Activated B cell treated with CpG ODN at 0.5 μM for 24 hours (primary cell): ENCODE data around the gene APLP1. TPM values are rescaled to one million over a fixed set of nuclear protein-coding genes. Genes with fewer than 3 reads are reported as not detected.

Experiments
- ATAC-seq: fragments of 200-7000 bp; cut with Tn5 transposase; one replicate; pipeline ENCODE4 v1.10.0; 2021; ENCODE audit warnings: low read depth, mild to moderate bottlenecking, moderate library complexity
- CTCF ChIA-PET: fragments of 350-600 bp; sonication (Branson Sonifier 250); formaldehyde crosslinking; loops from one replicate; lab custom pipeline; 2021; ENCODE audit warnings: antibody characterized with exemption; lab: Charles Lee
- POLR2A ChIA-PET: fragments of 350-600 bp; sonication (Branson Sonifier 250); formaldehyde crosslinking; loops from one replicate; lab custom pipeline; 2021; ENCODE audit warnings: antibody characterized with exemption; lab: Charles Lee
- DNase-seq: peaks from one replicate; pipeline ENCODE4 v3.0.0; 2022
- H3K27ac Mint-ChIP-seq: one replicate; pipeline ENCODE4 v1.8.0; 2020; ENCODE audit warnings: mixed read lengths
- H3K27me3 Mint-ChIP-seq: one replicate; pipeline ENCODE4 v1.8.0; 2021; ENCODE audit warnings: mixed read lengths
- H3K36me3 Mint-ChIP-seq: one replicate; pipeline ENCODE4 v1.8.0; 2021; ENCODE audit warnings: low read depth, mixed read lengths
- H3K4me1 Mint-ChIP-seq: one replicate; pipeline ENCODE4 v1.8.0; 2021; ENCODE audit warnings: mixed read lengths
- H3K4me3 Mint-ChIP-seq: one replicate; pipeline ENCODE4 v1.8.0; 2020; ENCODE audit warnings: mild to moderate bottlenecking, mixed read lengths
- H3K9me3 Mint-ChIP-seq: one replicate; pipeline ENCODE4 v1.8.0; 2020; ENCODE audit warnings: mixed read lengths
- CTCF ChIP-seq: fragments of 200-600 bp; IDR thresholded peaks from one replicate; pipeline ENCODE4 v1.8.0; 2022; ENCODE audit warnings: antibody characterized with exemption, mild to moderate bottlenecking
- intact Hi-C: fragments of 100-400 bp; cut with micrococcal nuclease; formaldehyde crosslinking; loops from one replicate; pipeline ENCODE4 v1.15.1; 2024
- total RNA-seq: library from RNA; stranded (reverse); gene quantifications from 2 replicates; pipeline ENCODE4 v1.2.3, GENCODE V29; 2022

APLP1 gene
- total RNA-seq, 1 donor from 2014 or later, result not detected

GRCh38 chr19:35853038-35853756 is 15.2 kb upstream of the APLP1 start:
- CTCF ChIA-PET, result no interaction called here
- H3K27me3 Mint-ChIP-seq, result peaks cover 37% of the 10 kb centered on the region
- peaks cover 9% of the 10 kb centered on the region for H3K4me1 Mint-ChIP-seq
- POLR2A ChIA-PET, result no interaction called here
- DNase-seq, result no peak
- H3K27ac Mint-ChIP-seq, result no peak overlapping the region
- ATAC-seq, result no peak
- H3K36me3 Mint-ChIP-seq, result no peaks in the 10 kb centered on the region
- TF ChIP-seq CTCF, result no peak
- no peak overlapping the region for H3K4me3 Mint-ChIP-seq
- intact Hi-C loops, result no loop called here
- H3K9me3 Mint-ChIP-seq, result no peaks in the 10 kb centered on the region

- TF ChIP-seq CTCF, result no peak
- H3K36me3 Mint-ChIP-seq, result no peaks in the 10 kb centered on the region
- peaks cover 14% of the 10 kb centered on the region for H3K4me1 Mint-ChIP-seq
- ATAC-seq (peak; percentile 28), DNase-seq (peak; percentile 38)
- no peaks in the 10 kb centered on the region for H3K9me3 Mint-ChIP-seq
- CTCF ChIA-PET, result no interaction called here
- intact Hi-C loops, result no loop called here
- H3K27ac Mint-ChIP-seq, result no peak within 1 kb of the TSS
- POLR2A ChIA-PET, result no interaction called here
- H3K27me3 Mint-ChIP-seq, result peaks cover 54% of the 10 kb centered on the region
- H3K4me3 Mint-ChIP-seq, result peak within 1 kb of the TSS; percentile 78
These were observed 11.7 kb upstream of the APLP1 start, which contains the start of gene KIRREL2 for GRCh38 chr19:35856546-35857149. Gene KIRREL2, plus strand, starts transcription at chr19:35856911. Its CDS starts 209 bp downstream, at chr19:35857120.

- H3K36me3 Mint-ChIP-seq, result no peaks in the 10 kb centered on the region
- intact Hi-C loops, result no loop called here
- ATAC-seq, result no peak
- POLR2A ChIA-PET, result no interaction called here
- TF ChIP-seq CTCF, result no peak
- no peaks in the 10 kb centered on the region for H3K9me3 Mint-ChIP-seq
- CTCF ChIA-PET, result no interaction called here
- no peak overlapping the region for H3K27ac Mint-ChIP-seq
- H3K4me3 Mint-ChIP-seq, result peak overlapping the region; percentile 1
- H3K27me3 Mint-ChIP-seq, result peaks cover 57% of the 10 kb centered on the region
- H3K4me1 Mint-ChIP-seq, result peaks cover 12% of the 10 kb centered on the region
- no peak for DNase-seq
These were observed 10.1 kb upstream of the APLP1 start for GRCh38 chr19:35858311-35858710.

GRCh38 chr19:35859414-35859813 is 9.0 kb upstream of the APLP1 start:
- H3K27ac Mint-ChIP-seq, result no peak overlapping the region
- DNase-seq (no peak), ATAC-seq (no peak)
- no peak for TF ChIP-seq CTCF
- H3K36me3 Mint-ChIP-seq, result no peaks in the 10 kb centered on the region
- H3K27me3 Mint-ChIP-seq, result peaks cover 59% of the 10 kb centered on the region
- ChIA-PET POLR2A (no interaction called here), CTCF (no interaction called here)
- H3K4me1 Mint-ChIP-seq, result peaks cover 12% of the 10 kb centered on the region
- no peak overlapping the region for H3K4me3 Mint-ChIP-seq
- no peaks in the 10 kb centered on the region for H3K9me3 Mint-ChIP-seq
- intact Hi-C loops, result no loop called here

- ChIA-PET POLR2A (no interaction called here), CTCF (no interaction called here)
- Mint-ChIP-seq H3K36me3 (no peaks in the 10 kb centered on the region), H3K27me3 (peaks cover 59% of the 10 kb centered on the region), H3K27ac (no peak overlapping the region), H3K9me3 (no peaks in the 10 kb centered on the region), H3K4me1 (peaks cover 12% of the 10 kb centered on the region), H3K4me3 (no peak overlapping the region)
- intact Hi-C loops, result no loop called here
- TF ChIP-seq CTCF, result no peak
- ATAC-seq (no peak), DNase-seq (no peak)
These were observed 7.9 kb upstream of the APLP1 start for GRCh38 chr19:35860436-35860817.
